Measurements from ENCODE around the gene UBE2J2. TPM values are rescaled to one million over a fixed set of nuclear protein-coding genes. Genes with fewer than 3 reads are reported as not detected.
A peak's percentile ranks its signal among the peaks of the same experiment; 100 is the strongest.

The UBE2J2 gene
- total and polyA plus RNA-seq, 2 of the 13 experiments (the other 11 are each of a cell fraction or from before 2014, with no cell fraction given): 25.4 to 29.4 TPM

DNA sequence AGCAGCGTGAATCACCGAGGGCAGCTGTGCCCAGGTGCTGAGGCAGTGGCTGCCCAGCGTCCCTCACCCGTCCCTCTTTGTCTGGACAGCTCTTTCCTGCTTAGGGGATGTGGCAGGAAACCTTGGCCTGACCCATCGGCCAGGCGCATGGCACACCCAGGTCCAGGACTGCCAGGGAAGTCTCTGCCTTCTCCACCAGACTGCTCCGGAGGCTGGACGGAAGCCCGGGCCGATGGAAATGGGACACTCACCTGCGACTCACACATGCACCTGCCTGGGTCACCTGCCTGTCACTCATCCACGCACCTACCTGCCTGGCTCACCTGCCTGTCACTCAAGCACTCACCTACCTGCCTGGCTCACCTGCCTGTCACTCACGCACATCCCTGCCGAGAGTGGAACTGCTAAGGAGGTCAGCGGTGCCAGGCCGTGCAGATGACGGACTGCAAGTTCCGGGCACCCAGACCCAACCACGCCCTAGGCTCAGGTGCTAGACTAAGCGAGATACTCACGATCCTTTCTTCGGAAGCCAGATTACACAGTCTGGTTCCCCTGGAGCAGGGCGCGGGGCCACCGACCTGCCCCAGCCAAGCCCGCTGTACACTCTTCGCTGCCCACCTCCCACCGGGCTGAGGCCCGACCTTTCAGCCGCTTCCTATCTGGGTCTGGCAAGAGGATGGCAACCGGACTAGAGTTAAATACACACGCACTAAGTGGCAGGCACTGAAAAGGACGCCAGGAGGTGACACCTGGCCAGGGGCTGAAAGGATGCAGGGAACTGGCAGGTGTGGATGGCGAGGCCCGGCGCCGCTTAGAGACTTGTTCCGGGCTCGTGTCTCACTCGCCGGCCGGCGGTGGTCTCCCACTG is 1.1 kb downstream of the UBE2J2 start (continued):
- TF ChIP-seq, protein P1, sequence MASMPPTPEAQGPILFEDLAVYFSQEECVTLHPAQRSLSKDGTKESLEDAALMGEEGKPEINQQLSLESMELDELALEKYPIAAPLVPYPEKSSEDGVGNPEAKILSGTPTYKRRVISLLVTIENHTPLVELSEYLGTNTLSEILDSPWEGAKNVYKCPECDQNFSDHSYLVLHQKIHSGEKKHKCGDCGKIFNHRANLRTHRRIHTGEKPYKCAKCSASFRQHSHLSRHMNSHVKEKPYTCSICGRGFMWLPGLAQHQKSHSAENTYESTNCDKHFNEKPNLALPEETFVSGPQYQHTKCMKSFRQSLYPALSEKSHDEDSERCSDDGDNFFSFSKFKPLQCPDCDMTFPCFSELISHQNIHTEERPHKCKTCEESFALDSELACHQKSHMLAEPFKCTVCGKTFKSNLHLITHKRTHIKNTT (CRISPR knock-in tag; IDR thresholded peaks at IDR 0.05): no peak
- TF ChIP-seq TCF7L2 (IDR thresholded peaks at IDR 0.05; ENCODE audit: low read depth, low read length) (no peak), ZNF207 (IDR thresholded peaks at IDR 0.05; ENCODE audit: borderline replicate concordance) (no peak), KDM6A (CRISPR knock-in tag; IDR thresholded peaks at IDR 0.05; ENCODE audit: low read depth) (no peak), WIZ (CRISPR knock-in tag; IDR thresholded peaks at IDR 0.05) (no peak), MEIS1 (CRISPR knock-in tag; IDR thresholded peaks at IDR 0.05; ENCODE audit: borderline replicate concordance) (peak; percentile 69; the same call in 1 of the 2 replicates), RARG (CRISPR knock-in tag; IDR thresholded peaks at IDR 0.05; ENCODE audit: low read depth) (no peak), SMAD9 (CRISPR knock-in tag; IDR thresholded peaks at IDR 0.05) (no peak), NR3C1 (CRISPR knock-in tag; IDR thresholded peaks at IDR 0.05) (no peak), ZNF605 (CRISPR knock-in tag; IDR thresholded peaks at IDR 0.05) (0 out of 2 replicates have a peak, but pooled peaks have one; percentile 8), MIER2 (CRISPR knock-in tag; IDR thresholded peaks at IDR 0.05) (no peak), ZNF234 (CRISPR knock-in tag; conservative IDR thresholded peaks at IDR 0.05) (no peak), HNRNPL (IDR thresholded peaks at IDR 0.05; ENCODE audit: low read depth, low read length) (0 out of 2 replicates have a peak, but pooled peaks have one; percentile 22), SRSF1 (optimal IDR thresholded peaks at IDR 0.05; ENCODE audit: low read depth, low read length) (no peak), RXRB (CRISPR knock-in tag; IDR thresholded peaks at IDR 0.05; ENCODE audit: borderline replicate concordance) (no peak), CBFB (CRISPR knock-in tag; IDR thresholded peaks at IDR 0.05) (no peak), ZBTB21 (CRISPR knock-in tag; IDR thresholded peaks at IDR 0.05) (no peak), ZNF737 (CRISPR knock-in tag; IDR thresholded peaks at IDR 0.05; ENCODE audit: borderline replicate concordance) (0 out of 2 replicates have a peak, but pooled peaks have one; percentile 25), ZNF772 (CRISPR knock-in tag; IDR thresholded peaks at IDR 0.05) (no peak), KDM5B (CRISPR knock-in tag; IDR thresholded peaks at IDR 0.05; ENCODE audit: borderline replicate concordance) (peak; percentile 16; the same call in 1 of the 2 replicates)
- TF ChIP-seq, protein P2, sequence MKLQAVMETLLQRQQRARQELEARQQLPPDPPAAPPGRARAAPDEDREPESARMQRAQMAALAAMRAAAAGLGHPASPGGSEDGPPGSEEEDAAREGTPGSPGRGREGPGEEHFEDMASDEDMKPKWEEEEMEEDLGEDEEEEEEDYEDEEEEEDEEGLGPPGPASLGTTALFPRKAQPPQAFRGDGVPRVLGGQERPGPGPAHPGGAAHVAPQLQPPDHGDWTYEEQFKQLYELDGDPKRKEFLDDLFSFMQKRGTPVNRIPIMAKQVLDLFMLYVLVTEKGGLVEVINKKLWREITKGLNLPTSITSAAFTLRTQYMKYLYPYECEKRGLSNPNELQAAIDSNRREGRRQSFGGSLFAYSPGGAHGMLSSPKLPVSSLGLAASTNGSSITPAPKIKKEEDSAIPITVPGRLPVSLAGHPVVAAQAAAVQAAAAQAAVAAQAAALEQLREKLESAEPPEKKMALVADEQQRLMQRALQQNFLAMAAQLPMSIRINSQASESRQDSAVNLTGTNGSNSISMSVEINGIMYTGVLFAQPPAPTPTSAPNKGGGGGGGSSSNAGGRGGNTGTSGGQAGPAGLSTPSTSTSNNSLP (IDR thresholded peaks at IDR 0.05; ENCODE audit: low read depth, low read length): no peak
- TF ChIP-seq, protein P3, sequence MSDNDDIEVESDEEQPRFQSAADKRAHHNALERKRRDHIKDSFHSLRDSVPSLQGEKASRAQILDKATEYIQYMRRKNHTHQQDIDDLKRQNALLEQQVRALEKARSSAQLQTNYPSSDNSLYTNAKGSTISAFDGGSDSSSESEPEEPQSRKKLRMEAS (IDR thresholded peaks at IDR 0.05): no peak
- TF ChIP-seq, protein P4, sequence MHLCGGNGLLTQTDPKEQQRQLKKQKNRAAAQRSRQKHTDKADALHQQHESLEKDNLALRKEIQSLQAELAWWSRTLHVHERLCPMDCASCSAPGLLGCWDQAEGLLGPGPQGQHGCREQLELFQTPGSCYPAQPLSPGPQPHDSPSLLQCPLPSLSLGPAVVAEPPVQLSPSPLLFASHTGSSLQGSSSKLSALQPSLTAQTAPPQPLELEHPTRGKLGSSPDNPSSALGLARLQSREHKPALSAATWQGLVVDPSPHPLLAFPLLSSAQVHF (CRISPR knock-in tag; IDR thresholded peaks at IDR 0.05): no peak
- TF ChIP-seq, protein P5, sequence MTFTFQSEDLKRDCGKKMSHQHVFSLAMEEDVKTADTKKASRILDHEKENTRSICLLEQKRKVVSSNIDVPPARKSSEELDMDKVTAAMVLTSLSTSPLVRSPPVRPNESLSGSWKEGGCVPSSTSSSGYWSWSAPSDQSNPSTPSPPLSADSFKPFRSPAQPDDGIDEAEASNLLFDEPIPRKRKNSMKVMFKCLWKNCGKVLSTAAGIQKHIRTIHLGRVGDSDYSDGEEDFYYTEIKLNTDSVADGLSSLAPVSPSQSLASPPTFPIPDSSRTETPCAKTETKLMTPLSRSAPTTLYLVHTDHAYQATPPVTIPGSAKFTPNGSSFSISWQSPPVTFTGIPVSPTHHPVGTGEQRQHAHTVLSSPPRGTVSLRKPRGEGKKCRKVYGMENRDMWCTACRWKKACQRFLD (CRISPR knock-in tag; IDR thresholded peaks at IDR 0.05; ENCODE audit: borderline replicate concordance): no peak
- TF ChIP-seq, protein P6, sequence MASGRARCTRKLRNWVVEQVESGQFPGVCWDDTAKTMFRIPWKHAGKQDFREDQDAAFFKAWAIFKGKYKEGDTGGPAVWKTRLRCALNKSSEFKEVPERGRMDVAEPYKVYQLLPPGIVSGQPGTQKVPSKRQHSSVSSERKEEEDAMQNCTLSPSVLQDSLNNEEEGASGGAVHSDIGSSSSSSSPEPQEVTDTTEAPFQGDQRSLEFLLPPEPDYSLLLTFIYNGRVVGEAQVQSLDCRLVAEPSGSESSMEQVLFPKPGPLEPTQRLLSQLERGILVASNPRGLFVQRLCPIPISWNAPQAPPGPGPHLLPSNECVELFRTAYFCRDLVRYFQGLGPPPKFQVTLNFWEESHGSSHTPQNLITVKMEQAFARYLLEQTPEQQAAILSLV (CRISPR knock-in tag; IDR thresholded peaks at IDR 0.05; ENCODE audit: borderline replicate concordance): no peak

All from HepG2 (cell line).